H9 (cell line): ENCODE data around the gene GSAP. TPM values are rescaled to one million over a fixed set of nuclear protein-coding genes. Genes with fewer than 3 reads are reported as not detected.

ENCODE experiments used
- DNase-seq: peaks from one replicate; pipeline ENCODE4 v3.0.0-alpha.2; 2017
- H2AFZ ChIP-seq: one replicate; pipeline ENCODE4 v1.6.1; 2013; ENCODE audit warnings: mild to moderate bottlenecking, low read length, control low read depth, moderate library complexity
- H2AK5ac ChIP-seq: 2 replicates; pipeline ENCODE4 v1.6.1; 2013; ENCODE audit warnings: low read length, control low read depth, mixed read lengths; ENCODE audit not compliant: insufficient read length
- H2BK120ac ChIP-seq: one replicate; pipeline ENCODE4 v1.6.1; 2013; ENCODE audit warnings: low read depth, mild to moderate bottlenecking, low read length, control low read depth, inconsistent platforms; ENCODE audit not compliant: poor library complexity, severe bottlenecking
- H2BK12ac ChIP-seq: 2 replicates; pipeline ENCODE4 v1.6.1; 2013; ENCODE audit warnings: low read length, control low read depth, mixed read lengths, low read depth; ENCODE audit not compliant: insufficient read length
- H2BK15ac ChIP-seq: 2 replicates; pipeline ENCODE4 v1.6.1; 2013; ENCODE audit warnings: low read depth, low read length, control low read depth
- H2BK20ac ChIP-seq: one replicate; pipeline ENCODE4 v1.6.1; 2013; ENCODE audit warnings: low read depth, mild to moderate bottlenecking, low read length, control low read depth, inconsistent platforms; ENCODE audit not compliant: poor library complexity, severe bottlenecking
- H2BK5ac ChIP-seq: 2 replicates; pipeline ENCODE4 v1.6.1; 2013; ENCODE audit warnings: low read length, control low read depth, mixed read lengths; ENCODE audit not compliant: insufficient read length
- H3K14ac ChIP-seq: 2 replicates; pipeline ENCODE4 v1.6.1; 2013; ENCODE audit warnings: low read length, control low read depth; ENCODE audit not compliant: insufficient read depth
- H3K18ac ChIP-seq: 2 replicates; pipeline ENCODE4 v1.6.1; 2013; ENCODE audit warnings: low read depth, mild to moderate bottlenecking, mixed read lengths, low read length, control low read depth; ENCODE audit not compliant: insufficient read length
- H3K23ac ChIP-seq: 2 replicates; pipeline ENCODE4 v1.6.1; 2013; ENCODE audit warnings: low read length, control low read depth, mixed read lengths, low read depth; ENCODE audit not compliant: insufficient read length
- H3K23me2 ChIP-seq: 2 replicates; pipeline ENCODE4 v1.6.1; 2013; ENCODE audit warnings: low read depth, mild to moderate bottlenecking, mixed read lengths, low read length, control low read depth; ENCODE audit not compliant: insufficient read length, poor library complexity, severe bottlenecking
- H3K27ac ChIP-seq: 2 replicates; pipeline ENCODE4 v1.5.1; 2013; ENCODE audit warnings: low read length, control low read depth, mixed read lengths, low read depth; ENCODE audit not compliant: insufficient read length
- H3K27me3 ChIP-seq: 2 replicates; pipeline ENCODE4 v1.6.1; 2013; ENCODE audit warnings: low read length, control low read depth, inconsistent platforms; ENCODE audit not compliant: insufficient read depth
- H3K4ac ChIP-seq: 2 replicates; pipeline ENCODE4 v1.6.1; 2013; ENCODE audit warnings: low read depth, mild to moderate bottlenecking, control low read depth, inconsistent platforms, low read length, moderate library complexity
- H3K4me1 ChIP-seq: 2 replicates; pipeline ENCODE4 v1.6.1; 2013; ENCODE audit warnings: low read length, control low read depth, inconsistent platforms; ENCODE audit not compliant: insufficient read depth
- H3K4me2 ChIP-seq: 2 replicates; pipeline ENCODE4 v1.6.1; 2013; ENCODE audit warnings: low read length, control low read depth, mixed read lengths; ENCODE audit not compliant: insufficient read length, insufficient read depth
- H3K56ac ChIP-seq: 2 replicates; pipeline ENCODE4 v1.6.1; 2013; ENCODE audit warnings: low read depth, mild to moderate bottlenecking, mixed read lengths, low read length, control low read depth; ENCODE audit not compliant: insufficient read length
- H3K79me1 ChIP-seq: 2 replicates; pipeline ENCODE4 v1.6.1; 2013; ENCODE audit warnings: low read depth, mild to moderate bottlenecking, moderate library complexity, low read length, control low read depth, inconsistent platforms; ENCODE audit not compliant: insufficient read depth, poor library complexity, severe bottlenecking
- H3K79me2 ChIP-seq: 2 replicates; pipeline ENCODE4 v1.6.1; 2013; ENCODE audit warnings: low read length, control low read depth, inconsistent platforms; ENCODE audit not compliant: insufficient read depth
- H3K9ac ChIP-seq: 2 replicates; pipeline ENCODE4 v1.6.1; 2013; ENCODE audit warnings: low read length, control low read depth, mixed read lengths; ENCODE audit not compliant: insufficient read length; ENCODE audit errors: extremely low read depth
- H3K9me3 ChIP-seq: one replicate; pipeline ENCODE4 v1.6.1; 2013; ENCODE audit warnings: low read depth, low read length, inconsistent platforms; ENCODE audit not compliant: control insufficient read depth
- H3T11ph ChIP-seq: one replicate; pipeline ENCODE4 v1.6.1; 2013; ENCODE audit warnings: mild to moderate bottlenecking, low read length, control low read depth, inconsistent platforms
- H4K20me1 ChIP-seq: one replicate; pipeline ENCODE4 v1.6.1; 2013; ENCODE audit not compliant: control insufficient read depth, insufficient read length, insufficient read depth
- H4K5ac ChIP-seq: 2 replicates; pipeline ENCODE4 v1.6.1; 2013; ENCODE audit warnings: low read depth, mild to moderate bottlenecking, mixed read lengths, low read length, control low read depth; ENCODE audit not compliant: insufficient read length
- H4K8ac ChIP-seq: replicated peaks from 2 replicates; pipeline ENCODE4 v1.6.1; 2013; ENCODE audit warnings: low read length, control low read depth, mixed read lengths, low read depth; ENCODE audit not compliant: insufficient read length
- H4K91ac ChIP-seq: 2 replicates; pipeline ENCODE4 v1.6.1; 2013; ENCODE audit warnings: low read depth, mild to moderate bottlenecking, moderate library complexity, mixed read lengths, low read length, control low read depth; ENCODE audit not compliant: insufficient read length
- H3K27ac Mint-ChIP-seq, 3 experiments: 2 replicates in 2 of 3; 3 replicates in 1 of 3; pipeline ENCODE4 v1.8.0; 2020 to 2021; ENCODE audit warnings: mixed read lengths in 3 of 3, mild to moderate bottlenecking in 1 of 3, moderate library complexity in 1 of 3
- H3K27me3 Mint-ChIP-seq: 2 replicates; pipeline ENCODE4 v1.8.0; 2021; ENCODE audit warnings: low read depth, mild to moderate bottlenecking, moderate library complexity, mixed read lengths
- H3K36me3 Mint-ChIP-seq, 3 experiments: 2 replicates in 2 of 3; 3 replicates in 1 of 3; pipeline ENCODE4 v1.8.0; 2020 to 2021; ENCODE audit warnings: low read depth in 3 of 3, mixed read lengths in 3 of 3; ENCODE audit not compliant: insufficient read depth in 1 of 3
- H3K4me1 Mint-ChIP-seq, 2 experiments: 2 replicates each; pipeline ENCODE4 v1.8.0; 2020; ENCODE audit warnings: mixed read lengths in 2 of 2
- H3K4me3 Mint-ChIP-seq, 2 experiments: 2 replicates in 1 of 2; 3 replicates in 1 of 2; pipeline ENCODE4 v1.8.0; 2020 to 2021; ENCODE audit warnings: mild to moderate bottlenecking in 2 of 2, mixed read lengths in 2 of 2, moderate library complexity in 1 of 2
- H3K9me3 Mint-ChIP-seq, 2 experiments: 2 replicates in 1 of 2; 3 replicates in 1 of 2; pipeline ENCODE4 v1.8.0; 2020; ENCODE audit warnings: mild to moderate bottlenecking in 2 of 2, mixed read lengths in 2 of 2, moderate library complexity in 1 of 2
- WGBS: extraction: QIAGEN DNeasy Blood & Tissue Kit; methylation state at CpG from one replicate; pipeline ENCODE4 v1.1.7; 2013; ENCODE audit warnings: missing lambda C conversion rate, low lambda C conversion rate, mixed read lengths; ENCODE audit not compliant: insufficient read length; ENCODE audit errors: extremely low coverage; 5-methylcytosine and 5-hydroxymethylcytosine counted together
- total RNA-seq: library from RNA; stranded (reverse); gene quantifications from 2 replicates; pipeline ENCODE4 v1.2.1, GENCODE V29; 2021
- TF ChIP-seq, protein P1 (sequence below): fragments of 200-600 bp; sonication (generic); conservative IDR thresholded peaks from 3 replicates; pipeline ENCODE4 v1.8.0; 2021; ENCODE audit warnings: antibody characterized with exemption, mild to moderate bottlenecking

Gene GSAP
- total RNA-seq, 1 experiment from 2014 or later = 1.9 TPM

DNA sequence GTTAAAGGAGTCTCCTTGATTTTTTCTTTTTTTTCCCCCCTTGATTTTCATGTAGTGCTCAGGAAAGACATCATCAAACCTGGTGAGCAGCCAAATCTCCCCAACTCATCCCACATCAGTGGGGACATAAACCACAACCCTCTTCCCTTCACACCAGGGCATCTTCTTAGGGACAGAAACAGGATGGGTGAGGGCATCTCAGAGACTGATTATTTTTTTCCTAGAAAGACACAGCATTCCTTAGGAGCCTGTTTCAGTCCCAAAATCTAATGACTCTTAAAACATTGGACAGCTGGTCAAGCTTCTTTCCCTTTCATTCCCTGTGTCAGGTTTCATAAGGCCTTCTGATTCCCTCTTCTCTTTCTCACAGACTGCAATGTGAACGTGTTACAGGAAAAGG lies 31.5 kb upstream of the GSAP start:
- peaks cover 10 to 13% of the 10 kb centered on the region in 2 experiments for H3K4me1 Mint-ChIP-seq
- H3T11ph ChIP-seq = no peak overlapping the region
- H3K9ac ChIP-seq = no peak overlapping the region
- H3K27me3 Mint-ChIP-seq = no peaks in the 10 kb centered on the region
- no peak overlapping the region for H3K18ac ChIP-seq
- H3K4me1 ChIP-seq = no peaks in the 10 kb centered on the region; the same call in 1 of the 2 replicates
- no peaks in the 10 kb centered on the region for H3K23me2 ChIP-seq
- no peak overlapping the region for H2AFZ ChIP-seq
- H2BK5ac ChIP-seq = no peak overlapping the region
- no peaks in the 10 kb centered on the region for H3K79me2 ChIP-seq
- H3K36me3 Mint-ChIP-seq = no peaks in the 10 kb centered on the region
- H3K23ac ChIP-seq = no peak overlapping the region
- no peak overlapping the region for H2BK120ac ChIP-seq
- no peaks in the 10 kb centered on the region for H3K9me3 ChIP-seq
- no peak overlapping the region for H3K4ac ChIP-seq
- H3K14ac ChIP-seq = no peak overlapping the region
- DNase-seq = no peak
- no peaks in the 10 kb centered on the region for H3K27me3 ChIP-seq
- peak overlapping the region in 1 of 3 experiments; percentile 6; a peak in 1 of 7 replicates for H3K27ac Mint-ChIP-seq
- no peak overlapping the region for H3K4me3 Mint-ChIP-seq
- no peak overlapping the region for H4K91ac ChIP-seq
- no peak overlapping the region for H4K5ac ChIP-seq
- no peak overlapping the region for H2AK5ac ChIP-seq
- H4K20me1 ChIP-seq = no peaks in the 10 kb centered on the region
- H3K9me3 Mint-ChIP-seq = no peaks in the 10 kb centered on the region
- H3K79me1 ChIP-seq = no peaks in the 10 kb centered on the region
- H4K8ac ChIP-seq = no peak overlapping the region
- H3K4me2 ChIP-seq = no peak overlapping the region
- H2BK12ac ChIP-seq = no peak overlapping the region
- no peak overlapping the region for H3K27ac ChIP-seq
- no peak overlapping the region for H3K56ac ChIP-seq
- no peak overlapping the region for H2BK20ac ChIP-seq
- TF ChIP-seq, protein P1, sequence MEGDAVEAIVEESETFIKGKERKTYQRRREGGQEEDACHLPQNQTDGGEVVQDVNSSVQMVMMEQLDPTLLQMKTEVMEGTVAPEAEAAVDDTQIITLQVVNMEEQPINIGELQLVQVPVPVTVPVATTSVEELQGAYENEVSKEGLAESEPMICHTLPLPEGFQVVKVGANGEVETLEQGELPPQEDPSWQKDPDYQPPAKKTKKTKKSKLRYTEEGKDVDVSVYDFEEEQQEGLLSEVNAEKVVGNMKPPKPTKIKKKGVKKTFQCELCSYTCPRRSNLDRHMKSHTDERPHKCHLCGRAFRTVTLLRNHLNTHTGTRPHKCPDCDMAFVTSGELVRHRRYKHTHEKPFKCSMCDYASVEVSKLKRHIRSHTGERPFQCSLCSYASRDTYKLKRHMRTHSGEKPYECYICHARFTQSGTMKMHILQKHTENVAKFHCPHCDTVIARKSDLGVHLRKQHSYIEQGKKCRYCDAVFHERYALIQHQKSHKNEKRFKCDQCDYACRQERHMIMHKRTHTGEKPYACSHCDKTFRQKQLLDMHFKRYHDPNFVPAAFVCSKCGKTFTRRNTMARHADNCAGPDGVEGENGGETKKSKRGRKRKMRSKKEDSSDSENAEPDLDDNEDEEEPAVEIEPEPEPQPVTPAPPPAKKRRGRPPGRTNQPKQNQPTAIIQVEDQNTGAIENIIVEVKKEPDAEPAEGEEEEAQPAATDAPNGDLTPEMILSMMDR = no peak
- no CpG with 5 or more reads among the region's 1 CpG for WGBS
- no peak overlapping the region for H2BK15ac ChIP-seq
